ENCODE measurements around the gene SIRT3.
"Not testable (repeated sequence)": the region's sequence is repeated elsewhere in the genome, so short reads cannot be mapped to it uniquely, and the experiment has no call there.

Gene SIRT3

GRCh38 chr11:252666-253065, 16.5 kb upstream of the SIRT3 start:
- Histone ChIP-seq H3K4me1 (ENCODE audit: insufficient read depth, low read length) (no peaks in the 10 kb centered on the region), H3K36me3 (ENCODE audit: insufficient read depth, low read length) (peaks cover 54% of the 10 kb centered on the region), H3K9me3 (ENCODE audit: low read length) (no peaks in the 10 kb centered on the region), H3K27ac (ENCODE audit: low read depth, low read length) (no peak overlapping the region), H3K4me3 (ENCODE audit: low read depth in 1 of 2, low read length in 2 of 2) (no peak overlapping the region), H3K9ac (ENCODE audit: low read length) (no peak overlapping the region), H3K27me3 (ENCODE audit: control insufficient read depth in 1 of 2, insufficient read depth in 2 of 2, low read length in 2 of 2) (no peaks in the 10 kb centered on the region)

DNA sequence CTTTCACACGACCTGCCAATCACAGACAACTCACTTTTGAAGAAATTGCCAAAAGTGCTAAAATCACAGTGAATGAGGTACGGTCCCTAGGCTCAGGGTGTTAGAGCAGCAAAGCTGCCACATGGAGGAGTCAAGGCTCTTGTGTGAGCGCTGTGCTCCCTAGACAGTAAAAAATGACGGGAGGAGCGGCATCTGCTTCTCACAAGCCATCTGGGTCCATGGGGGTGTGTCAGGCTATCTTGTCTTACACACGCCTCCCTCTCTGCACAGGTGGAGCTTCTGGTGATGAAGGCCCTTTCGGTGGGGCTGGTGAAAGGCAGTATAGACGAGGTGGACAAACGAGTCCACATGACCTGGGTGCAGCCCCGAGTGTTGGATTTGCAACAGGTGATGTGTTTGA, 15.4 kb upstream of the SIRT3 start:
- no peaks in the 10 kb centered on the region for H3K27me3 ChIP-seq (ENCODE audit: control insufficient read depth in 1 of 2, insufficient read depth in 2 of 2, low read length in 2 of 2)
- H3K4me1 ChIP-seq (ENCODE audit: insufficient read depth, low read length), result no peaks in the 10 kb centered on the region
- H3K9ac ChIP-seq (ENCODE audit: low read length), result no peak overlapping the region
- H3K4me3 ChIP-seq (ENCODE audit: low read depth in 1 of 2, low read length in 2 of 2), result no peak overlapping the region
- no peaks in the 10 kb centered on the region for H3K9me3 ChIP-seq (ENCODE audit: low read length)
- H3K36me3 ChIP-seq (ENCODE audit: insufficient read depth, low read length), result peaks cover 65% of the 10 kb centered on the region
- no peak overlapping the region for H3K27ac ChIP-seq (ENCODE audit: low read depth, low read length)

- Histone ChIP-seq H3K36me3 (ENCODE audit: insufficient read depth, low read length) (peaks cover 72% of the 10 kb centered on the region), H3K9me3 (ENCODE audit: low read length) (no peaks in the 10 kb centered on the region), H3K9ac (ENCODE audit: low read length) (no peak overlapping the region)
Measured at GRCh38 chr11:250740-251299, 14.7 kb upstream of the SIRT3 start.

GRCh38 chr11:250274-250673, 14.1 kb upstream of the SIRT3 start:
- Histone ChIP-seq H3K27me3 (ENCODE audit: control insufficient read depth in 1 of 2, insufficient read depth in 2 of 2, low read length in 2 of 2) (no peaks in the 10 kb centered on the region), H3K27ac (ENCODE audit: low read depth, low read length) (no peak overlapping the region), H3K4me1 (ENCODE audit: insufficient read depth, low read length) (no peaks in the 10 kb centered on the region), H3K9me3 (ENCODE audit: low read length) (no peaks in the 10 kb centered on the region), H3K9ac (ENCODE audit: low read length) (no peak overlapping the region), H3K36me3 (ENCODE audit: insufficient read depth, low read length) (peaks cover 78% of the 10 kb centered on the region), H3K4me3 (ENCODE audit: low read depth in 1 of 2, low read length in 2 of 2) (no peak overlapping the region)

More at GRCh38 chr11:250740-251299, 14.7 kb upstream of the SIRT3 start:
- no peak overlapping the region for H3K27ac ChIP-seq (ENCODE audit: low read depth, low read length)
- H3K27me3 ChIP-seq (ENCODE audit: control insufficient read depth in 1 of 2, insufficient read depth in 2 of 2, low read length in 2 of 2), result no peaks in the 10 kb centered on the region
- H3K4me3 ChIP-seq (ENCODE audit: low read depth in 1 of 2, low read length in 2 of 2), result no peak overlapping the region
- H3K4me1 ChIP-seq (ENCODE audit: insufficient read depth, low read length), result no peaks in the 10 kb centered on the region

- Histone ChIP-seq H3K27me3 (ENCODE audit: control insufficient read depth in 1 of 2, insufficient read depth in 2 of 2, low read length in 2 of 2) (no peaks in the 10 kb centered on the region), H3K9me3 (ENCODE audit: low read length) (no peaks in the 10 kb centered on the region), H3K36me3 (ENCODE audit: insufficient read depth, low read length) (peaks cover 88% of the 10 kb centered on the region), H3K27ac (ENCODE audit: low read depth, low read length) (no peak overlapping the region), H3K4me1 (ENCODE audit: insufficient read depth, low read length) (no peaks in the 10 kb centered on the region), H3K4me3 (ENCODE audit: low read depth in 1 of 2, low read length in 2 of 2) (no peak overlapping the region), H3K9ac (ENCODE audit: low read length) (no peak overlapping the region)
Measured at GRCh38 chr11:249062-249461, 12.9 kb upstream of the SIRT3 start.

GRCh38 chr11:244376-244775, 8.2 kb upstream of the SIRT3 start:
- H3K9ac ChIP-seq (ENCODE audit: low read length), result no peak overlapping the region
- H3K36me3 ChIP-seq (ENCODE audit: insufficient read depth, low read length), result peaks cover 77% of the 10 kb centered on the region
- H3K4me3 ChIP-seq (ENCODE audit: low read depth in 1 of 2, low read length in 2 of 2), result no peak overlapping the region
- no peaks in the 10 kb centered on the region for H3K4me1 ChIP-seq (ENCODE audit: insufficient read depth, low read length)
- no peaks in the 10 kb centered on the region for H3K9me3 ChIP-seq (ENCODE audit: low read length)
- no peak overlapping the region for H3K27ac ChIP-seq (ENCODE audit: low read depth, low read length)
- no peaks in the 10 kb centered on the region for H3K27me3 ChIP-seq (ENCODE audit: control insufficient read depth in 1 of 2, insufficient read depth in 2 of 2, low read length in 2 of 2)

DNA sequence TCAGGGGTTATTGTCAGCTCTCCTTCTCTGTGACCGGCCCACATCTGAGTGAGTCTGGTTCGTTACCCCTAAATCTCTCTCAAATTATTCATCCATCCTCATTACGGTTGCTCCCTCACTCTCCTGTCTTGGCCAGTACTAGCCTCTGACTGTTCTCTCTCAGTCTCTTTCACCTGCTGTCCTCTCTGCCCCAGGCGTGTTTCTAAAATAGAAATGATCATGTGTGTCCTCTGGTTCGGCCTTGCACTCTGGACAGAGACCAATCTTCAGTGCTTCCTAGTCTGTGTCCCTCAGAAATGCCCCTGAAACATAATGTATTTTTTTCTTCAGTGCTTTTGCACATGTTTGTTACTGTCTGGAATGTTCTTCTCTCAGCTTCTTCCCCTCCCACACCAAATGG, 5.5 kb upstream of the SIRT3 start:
- Histone ChIP-seq H3K9me3 (ENCODE audit: low read length) (no peaks in the 10 kb centered on the region), H3K27ac (ENCODE audit: low read depth, low read length) (no peak overlapping the region), H3K4me3 (ENCODE audit: low read depth in 1 of 2, low read length in 2 of 2) (no peak overlapping the region), H3K9ac (ENCODE audit: low read length) (no peak overlapping the region), H3K36me3 (ENCODE audit: insufficient read depth, low read length) (peaks cover 49% of the 10 kb centered on the region), H3K4me1 (ENCODE audit: insufficient read depth, low read length) (peaks cover 11% of the 10 kb centered on the region), H3K27me3 (ENCODE audit: control insufficient read depth in 1 of 2, insufficient read depth in 2 of 2, low read length in 2 of 2) (no peaks in the 10 kb centered on the region)

DNA sequence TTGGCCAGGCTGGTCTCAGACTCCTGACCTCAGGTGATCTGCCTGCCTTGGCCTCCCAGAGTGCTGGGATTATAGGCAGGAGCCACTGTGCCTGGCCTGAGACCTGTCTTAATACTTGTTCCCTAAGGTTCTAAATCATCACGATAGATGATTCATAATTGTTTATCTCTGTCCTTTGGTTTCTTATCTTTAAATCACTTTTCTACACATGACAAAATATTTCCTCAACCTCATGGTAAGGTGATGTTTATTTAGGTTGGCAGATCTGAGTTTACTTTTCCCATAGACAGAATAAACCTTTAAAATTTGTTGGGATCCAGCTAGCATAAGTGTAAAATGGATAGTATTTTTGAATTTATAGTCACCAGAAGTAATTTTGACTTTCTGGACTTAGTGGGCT, 4.2 kb upstream of the SIRT3 start:
- Histone ChIP-seq H3K4me3 (ENCODE audit: low read depth in 1 of 2, low read length in 2 of 2) (no peak overlapping the region), H3K27me3 (ENCODE audit: control insufficient read depth in 1 of 2, insufficient read depth in 2 of 2, low read length in 2 of 2) (no peaks in the 10 kb centered on the region), H3K9ac (ENCODE audit: low read length) (no peak overlapping the region), H3K36me3 (ENCODE audit: insufficient read depth, low read length) (peaks cover 36% of the 10 kb centered on the region), H3K27ac (ENCODE audit: low read depth, low read length) (no peak overlapping the region), H3K4me1 (ENCODE audit: insufficient read depth, low read length) (peaks cover 11% of the 10 kb centered on the region), H3K9me3 (ENCODE audit: low read length) (no peaks in the 10 kb centered on the region)

DNA sequence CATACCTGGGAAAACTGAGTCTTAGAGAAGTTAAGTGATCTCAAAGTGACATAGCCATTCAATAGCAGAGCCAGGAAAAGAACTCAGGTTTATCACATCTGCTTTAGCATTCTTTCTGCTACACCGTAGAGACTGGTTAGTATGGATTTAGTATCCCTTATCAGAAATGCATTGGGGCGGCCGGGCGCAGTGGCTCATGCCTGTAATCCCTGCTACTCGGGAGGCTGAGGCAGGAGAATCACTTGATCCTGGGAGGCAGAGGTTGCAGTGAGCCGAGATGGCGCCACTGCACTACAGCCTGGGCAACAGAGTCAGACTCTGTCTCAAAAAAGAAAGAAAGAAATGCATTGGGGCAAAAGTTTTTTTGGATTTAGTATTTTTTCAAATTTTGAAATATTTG, 2.2 kb upstream of the SIRT3 start:
- H3K9me3 ChIP-seq (ENCODE audit: low read length); H3K27ac ChIP-seq (ENCODE audit: low read depth, low read length); H3K27me3 ChIP-seq (ENCODE audit: control insufficient read depth in 1 of 2, insufficient read depth in 2 of 2, low read length in 2 of 2); H3K4me3 ChIP-seq (ENCODE audit: low read depth in 1 of 2, low read length in 2 of 2); H3K9ac ChIP-seq (ENCODE audit: low read length): not testable (repeated sequence)
- Histone ChIP-seq H3K36me3 (ENCODE audit: insufficient read depth, low read length) (peaks cover 18% of the 10 kb centered on the region), H3K4me1 (ENCODE audit: insufficient read depth, low read length) (peaks cover 11% of the 10 kb centered on the region)

- Histone ChIP-seq H3K27me3 (ENCODE audit: control insufficient read depth in 1 of 2, insufficient read depth in 2 of 2, low read length in 2 of 2) (no peaks in the 10 kb centered on the region), H3K4me3 (ENCODE audit: low read depth in 1 of 2, low read length in 2 of 2) (peak within 1 kb of the TSS; percentile 82 to 90), H3K36me3 (ENCODE audit: insufficient read depth, low read length) (peaks cover 19% of the 10 kb centered on the region), H3K27ac (ENCODE audit: low read depth, low read length) (peak within 1 kb of the TSS; percentile 93), H3K4me1 (ENCODE audit: insufficient read depth, low read length) (peaks cover 11% of the 10 kb centered on the region), H3K9ac (ENCODE audit: low read length) (peak within 1 kb of the TSS; percentile 88), H3K9me3 (ENCODE audit: low read length) (no peaks in the 10 kb centered on the region)
Measured at GRCh38 chr11:236774-237767, 929 bp upstream of the SIRT3 start, which contains the start of gene PSMD13. TSS of gene PSMD13 (plus strand) at chr11:236976. CDS start at chr11:237050, 74 bp downstream.

GRCh38 chr11:235609-235996, 539 bp downstream of the SIRT3 start:
- peak overlapping the region; percentile 85 for H3K27ac ChIP-seq (ENCODE audit: low read depth, low read length)

More at GRCh38 chr11:235609-235996, 539 bp downstream of the SIRT3 start:
- Histone ChIP-seq H3K9me3 (ENCODE audit: low read length) (no peaks in the 10 kb centered on the region), H3K36me3 (ENCODE audit: insufficient read depth, low read length) (peaks cover 6% of the 10 kb centered on the region), H3K4me1 (ENCODE audit: insufficient read depth, low read length) (peaks cover 11% of the 10 kb centered on the region), H3K27me3 (ENCODE audit: control insufficient read depth in 1 of 2, insufficient read depth in 2 of 2, low read length in 2 of 2) (no peaks in the 10 kb centered on the region), H3K9ac (ENCODE audit: low read length) (peak overlapping the region; percentile 88), H3K4me3 (ENCODE audit: low read depth in 1 of 2, low read length in 2 of 2) (peak overlapping the region; percentile 66)

All from muscle layer of colon (tissue), 2 donors.